ENCODE data around the gene GPS2.

- TF ChIP-seq POLR2A (IDR thresholded peaks at IDR 0.05), result no peak
- no peak for TF ChIP-seq CTCF (IDR thresholded peaks at IDR 0.05 in 8 of 11, conservative IDR thresholded peaks at IDR 0.05 in 3 of 11)
Observed at GRCh38 chr17:7357381-7357780, 42.2 kb upstream of the GPS2 start.

All from spleen (tissue), 7 donors.